OCI-LY1 (cell line): Measurements from ENCODE around the gene GALNT10.

Experiments used
- CTCF ChIP-seq: fragments of 200-600 bp; sonication (generic), shearing (Covaris generic); IDR thresholded peaks from 2 replicates; pipeline ENCODE4 v1.5.1; 2017; ENCODE audit warnings: mild to moderate bottlenecking, antibody characterized with exemption, low read length, moderate library complexity, mixed read lengths
- EZH2 ChIP-seq: fragments of 200-600 bp; sonication (generic), shearing (Covaris generic); IDR thresholded peaks from 2 replicates; pipeline ENCODE4 v1.8.0; 2017; ENCODE audit warnings: borderline replicate concordance, mixed run types, mild to moderate bottlenecking, antibody characterized with exemption, low read length, moderate library complexity, mixed read lengths

- no peak for TF ChIP-seq EZH2
- no peak for TF ChIP-seq CTCF
Measured at GRCh38 chr5:154209591-154210081, 19.1 kb downstream of the GALNT10 start.
